H9 (cell line): ENCODE measurements around the gene ZNF385D. TPM values are rescaled to one million over a fixed set of nuclear protein-coding genes. Genes with fewer than 3 reads are reported as not detected.

Experiments used
- DNase-seq: peaks from one replicate; pipeline ENCODE4 v3.0.0-alpha.2; 2017
- H2AFZ ChIP-seq: one replicate; pipeline ENCODE4 v1.6.1; 2013; ENCODE audit warnings: mild to moderate bottlenecking, low read length, control low read depth, moderate library complexity
- H2AK5ac ChIP-seq: 2 replicates; pipeline ENCODE4 v1.6.1; 2013; ENCODE audit warnings: low read length, control low read depth, mixed read lengths; ENCODE audit not compliant: insufficient read length
- H2BK120ac ChIP-seq: one replicate; pipeline ENCODE4 v1.6.1; 2013; ENCODE audit warnings: low read depth, mild to moderate bottlenecking, low read length, control low read depth, inconsistent platforms; ENCODE audit not compliant: poor library complexity, severe bottlenecking
- H2BK12ac ChIP-seq: 2 replicates; pipeline ENCODE4 v1.6.1; 2013; ENCODE audit warnings: low read length, control low read depth, mixed read lengths, low read depth; ENCODE audit not compliant: insufficient read length
- H2BK15ac ChIP-seq: 2 replicates; pipeline ENCODE4 v1.6.1; 2013; ENCODE audit warnings: low read depth, low read length, control low read depth
- H2BK20ac ChIP-seq: one replicate; pipeline ENCODE4 v1.6.1; 2013; ENCODE audit warnings: low read depth, mild to moderate bottlenecking, low read length, control low read depth, inconsistent platforms; ENCODE audit not compliant: poor library complexity, severe bottlenecking
- H2BK5ac ChIP-seq: 2 replicates; pipeline ENCODE4 v1.6.1; 2013; ENCODE audit warnings: low read length, control low read depth, mixed read lengths; ENCODE audit not compliant: insufficient read length
- H3K14ac ChIP-seq: 2 replicates; pipeline ENCODE4 v1.6.1; 2013; ENCODE audit warnings: low read length, control low read depth; ENCODE audit not compliant: insufficient read depth
- H3K18ac ChIP-seq: 2 replicates; pipeline ENCODE4 v1.6.1; 2013; ENCODE audit warnings: low read depth, mild to moderate bottlenecking, mixed read lengths, low read length, control low read depth; ENCODE audit not compliant: insufficient read length
- H3K23ac ChIP-seq: 2 replicates; pipeline ENCODE4 v1.6.1; 2013; ENCODE audit warnings: low read length, control low read depth, mixed read lengths, low read depth; ENCODE audit not compliant: insufficient read length
- H3K23me2 ChIP-seq: 2 replicates; pipeline ENCODE4 v1.6.1; 2013; ENCODE audit warnings: low read depth, mild to moderate bottlenecking, mixed read lengths, low read length, control low read depth; ENCODE audit not compliant: insufficient read length, poor library complexity, severe bottlenecking
- H3K27ac ChIP-seq: 2 replicates; pipeline ENCODE4 v1.5.1; 2013; ENCODE audit warnings: low read length, control low read depth, mixed read lengths, low read depth; ENCODE audit not compliant: insufficient read length
- H3K27me3 ChIP-seq: 2 replicates; pipeline ENCODE4 v1.6.1; 2013; ENCODE audit warnings: low read length, control low read depth, inconsistent platforms; ENCODE audit not compliant: insufficient read depth
- H3K4ac ChIP-seq: 2 replicates; pipeline ENCODE4 v1.6.1; 2013; ENCODE audit warnings: low read depth, mild to moderate bottlenecking, control low read depth, inconsistent platforms, low read length, moderate library complexity
- H3K4me1 ChIP-seq: 2 replicates; pipeline ENCODE4 v1.6.1; 2013; ENCODE audit warnings: low read length, control low read depth, inconsistent platforms; ENCODE audit not compliant: insufficient read depth
- H3K4me2 ChIP-seq: 2 replicates; pipeline ENCODE4 v1.6.1; 2013; ENCODE audit warnings: low read length, control low read depth, mixed read lengths; ENCODE audit not compliant: insufficient read length, insufficient read depth
- H3K56ac ChIP-seq: 2 replicates; pipeline ENCODE4 v1.6.1; 2013; ENCODE audit warnings: low read depth, mild to moderate bottlenecking, mixed read lengths, low read length, control low read depth; ENCODE audit not compliant: insufficient read length
- H3K79me1 ChIP-seq: 2 replicates; pipeline ENCODE4 v1.6.1; 2013; ENCODE audit warnings: low read depth, mild to moderate bottlenecking, moderate library complexity, low read length, control low read depth, inconsistent platforms; ENCODE audit not compliant: insufficient read depth, poor library complexity, severe bottlenecking
- H3K79me2 ChIP-seq: 2 replicates; pipeline ENCODE4 v1.6.1; 2013; ENCODE audit warnings: low read length, control low read depth, inconsistent platforms; ENCODE audit not compliant: insufficient read depth
- H3K9ac ChIP-seq: 2 replicates; pipeline ENCODE4 v1.6.1; 2013; ENCODE audit warnings: low read length, control low read depth, mixed read lengths; ENCODE audit not compliant: insufficient read length; ENCODE audit errors: extremely low read depth
- H3K9me3 ChIP-seq: one replicate; pipeline ENCODE4 v1.6.1; 2013; ENCODE audit warnings: low read depth, low read length, inconsistent platforms; ENCODE audit not compliant: control insufficient read depth
- H3T11ph ChIP-seq: one replicate; pipeline ENCODE4 v1.6.1; 2013; ENCODE audit warnings: mild to moderate bottlenecking, low read length, control low read depth, inconsistent platforms
- H4K20me1 ChIP-seq: one replicate; pipeline ENCODE4 v1.6.1; 2013; ENCODE audit not compliant: control insufficient read depth, insufficient read length, insufficient read depth
- H4K5ac ChIP-seq: 2 replicates; pipeline ENCODE4 v1.6.1; 2013; ENCODE audit warnings: low read depth, mild to moderate bottlenecking, mixed read lengths, low read length, control low read depth; ENCODE audit not compliant: insufficient read length
- H4K8ac ChIP-seq: replicated peaks from 2 replicates; pipeline ENCODE4 v1.6.1; 2013; ENCODE audit warnings: low read length, control low read depth, mixed read lengths, low read depth; ENCODE audit not compliant: insufficient read length
- H4K91ac ChIP-seq: 2 replicates; pipeline ENCODE4 v1.6.1; 2013; ENCODE audit warnings: low read depth, mild to moderate bottlenecking, moderate library complexity, mixed read lengths, low read length, control low read depth; ENCODE audit not compliant: insufficient read length
- H3K27ac Mint-ChIP-seq, 3 experiments: 2 replicates in 2 of 3; 3 replicates in 1 of 3; pipeline ENCODE4 v1.8.0; 2020 to 2021; ENCODE audit warnings: mixed read lengths in 3 of 3, mild to moderate bottlenecking in 1 of 3, moderate library complexity in 1 of 3
- H3K27me3 Mint-ChIP-seq: 2 replicates; pipeline ENCODE4 v1.8.0; 2021; ENCODE audit warnings: low read depth, mild to moderate bottlenecking, moderate library complexity, mixed read lengths
- H3K36me3 Mint-ChIP-seq, 3 experiments: 2 replicates in 2 of 3; 3 replicates in 1 of 3; pipeline ENCODE4 v1.8.0; 2020 to 2021; ENCODE audit warnings: low read depth in 3 of 3, mixed read lengths in 3 of 3; ENCODE audit not compliant: insufficient read depth in 1 of 3
- H3K4me1 Mint-ChIP-seq, 2 experiments: 2 replicates each; pipeline ENCODE4 v1.8.0; 2020; ENCODE audit warnings: mixed read lengths in 2 of 2
- H3K4me3 Mint-ChIP-seq, 2 experiments: 2 replicates in 1 of 2; 3 replicates in 1 of 2; pipeline ENCODE4 v1.8.0; 2020 to 2021; ENCODE audit warnings: mild to moderate bottlenecking in 2 of 2, mixed read lengths in 2 of 2, moderate library complexity in 1 of 2
- H3K9me3 Mint-ChIP-seq, 2 experiments: 2 replicates in 1 of 2; 3 replicates in 1 of 2; pipeline ENCODE4 v1.8.0; 2020; ENCODE audit warnings: mild to moderate bottlenecking in 2 of 2, mixed read lengths in 2 of 2, moderate library complexity in 1 of 2
- CTCF ChIP-seq: fragments of 200-600 bp; sonication (generic); conservative IDR thresholded peaks from 3 replicates; pipeline ENCODE4 v1.8.0; 2021; ENCODE audit warnings: antibody characterized with exemption, mild to moderate bottlenecking
- WGBS: extraction: QIAGEN DNeasy Blood & Tissue Kit; methylation state at CpG from one replicate; pipeline ENCODE4 v1.1.7; 2013; ENCODE audit warnings: missing lambda C conversion rate, low lambda C conversion rate, mixed read lengths; ENCODE audit not compliant: insufficient read length; ENCODE audit errors: extremely low coverage; 5-methylcytosine and 5-hydroxymethylcytosine counted together
- total RNA-seq: library from RNA; stranded (reverse); gene quantifications from 2 replicates; pipeline ENCODE4 v1.2.1, GENCODE V29; 2021

The ZNF385D gene
- total RNA-seq, 1 experiment from 2014 or later: 1.5 TPM

- Histone ChIP-seq H3K14ac (no peak overlapping the region), H2BK15ac (no peak overlapping the region), H3K18ac (no peak overlapping the region), H2AK5ac (no peak overlapping the region), H2BK120ac (no peak overlapping the region), H4K20me1 (no peaks in the 10 kb centered on the region), H2BK20ac (no peak overlapping the region), H3K4me1 (no peaks in the 10 kb centered on the region; the same call in 1 of the 2 replicates), H3K4me2 (no peak overlapping the region), H4K5ac (no peak overlapping the region), H3K27ac (no peak overlapping the region), H3K27me3 (no peaks in the 10 kb centered on the region), H3K23ac (no peak overlapping the region), H3K9ac (no peak overlapping the region), H3K23me2 (no peaks in the 10 kb centered on the region), H4K8ac (no peak overlapping the region), H3K9me3 (no peaks in the 10 kb centered on the region), H3T11ph (no peak overlapping the region), H3K79me1 (no peaks in the 10 kb centered on the region), H2BK5ac (no peak overlapping the region), H2BK12ac (no peak overlapping the region), H3K79me2 (peaks cover 2% of the 10 kb centered on the region; the same call in 1 of the 2 replicates), H3K56ac (no peak overlapping the region), H3K4ac (no peak overlapping the region), H4K91ac (no peak overlapping the region), H2AFZ (no peak overlapping the region)
- H3K9me3 Mint-ChIP-seq: no peaks in the 10 kb centered on the region; a peak in 2 of 5 replicates
- WGBS: no CpG with 5 or more reads among the region's 6 CpGs
- H3K36me3 Mint-ChIP-seq: peaks cover 0 to 4% (median 3%) of the 10 kb centered on the region in 3 experiments; a peak in 2 of 7 replicates
- no peak for DNase-seq
- no peak overlapping the region for H3K27ac Mint-ChIP-seq
- no peaks in the 10 kb centered on the region; the same call in 1 of the 2 replicates for H3K27me3 Mint-ChIP-seq
- TF ChIP-seq CTCF: no peak
- H3K4me3 Mint-ChIP-seq: no peak overlapping the region
- peaks cover 19 to 20% of the 10 kb centered on the region in 2 experiments for H3K4me1 Mint-ChIP-seq
Observed at GRCh38 chr3:21540265-21540664, 210.7 kb downstream of the ZNF385D start.
